GM03348 (cell line): ENCODE data around the gene NDUFA11.

Source experiments
- DNase-seq: peaks from one replicate; pipeline ENCODE4 v3.0.0; 2012; ENCODE audit warnings: low spot score

The NDUFA11 gene

DNA sequence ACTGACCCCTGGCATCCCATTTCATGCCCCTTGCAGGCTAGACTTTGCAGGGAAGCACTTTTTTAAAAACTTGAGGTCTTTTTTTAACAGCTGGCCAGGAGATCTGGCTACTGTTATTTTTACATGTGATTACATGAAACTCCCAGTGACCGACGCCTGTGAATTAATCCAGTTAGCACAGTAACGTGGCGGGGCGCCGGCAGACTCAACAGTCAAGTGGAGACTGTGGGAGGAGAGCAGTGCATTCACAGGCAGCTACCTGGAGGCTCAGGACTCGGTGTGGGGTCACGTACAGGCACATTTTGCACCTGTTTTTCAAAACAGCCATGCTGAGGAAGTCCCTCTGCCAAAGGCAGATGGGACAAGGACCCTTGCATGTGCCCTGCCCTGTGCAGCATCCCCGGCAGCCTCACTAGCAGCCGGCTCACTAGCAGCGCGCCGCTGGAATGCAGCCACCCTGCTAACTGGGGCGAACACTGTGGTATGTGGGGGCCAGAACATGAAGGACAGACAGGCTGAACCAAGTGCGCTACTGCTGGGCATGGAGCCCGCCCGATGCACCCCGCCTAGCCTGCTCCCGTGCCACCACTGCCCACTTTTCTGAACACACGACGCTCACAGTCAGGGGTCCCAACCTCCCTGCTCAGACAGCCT, 29.1 kb upstream of the NDUFA11 start:
- no peak for DNase-seq

DNA sequence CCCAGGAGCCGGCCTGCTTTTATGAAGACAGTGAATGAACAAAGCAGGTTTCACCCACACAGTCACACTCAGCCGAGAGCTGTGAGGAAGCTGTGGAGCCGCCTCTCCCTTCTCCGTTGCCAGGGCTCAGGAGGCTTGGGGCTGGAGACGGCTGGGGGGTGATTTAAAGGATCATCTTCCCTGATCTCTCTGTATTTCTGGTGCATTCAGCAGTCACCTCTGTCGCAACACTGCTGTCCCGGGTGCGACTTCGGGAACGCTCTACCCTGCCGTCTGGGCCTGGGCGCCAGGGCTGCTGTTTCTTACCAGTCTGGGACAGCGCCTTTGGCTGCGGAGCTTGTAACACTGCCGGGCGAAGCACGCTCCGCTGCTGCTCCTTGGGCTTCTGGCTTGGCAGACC, 28.6 kb upstream of the NDUFA11 start:
- no peak for DNase-seq

DNA sequence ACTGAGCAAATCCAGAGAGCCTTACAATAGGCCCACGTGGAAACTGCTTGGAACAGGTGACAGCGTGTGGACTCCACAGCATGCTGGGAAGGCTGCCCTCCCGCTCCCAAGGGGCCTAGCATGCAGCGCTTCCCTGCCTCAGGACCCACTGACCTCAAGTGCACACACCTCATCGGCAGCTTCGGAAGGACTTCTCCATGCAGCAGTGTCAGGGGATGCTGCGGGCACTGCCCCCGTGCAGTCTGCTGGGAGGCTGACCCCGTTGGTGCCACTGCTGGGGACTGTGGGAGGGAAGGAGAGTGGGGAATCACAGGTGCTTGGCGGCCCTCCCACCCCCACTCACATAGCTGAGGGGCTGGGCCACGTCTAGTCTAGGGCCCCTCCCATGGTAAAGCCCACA, 27.7 kb upstream of the NDUFA11 start:
- DNase-seq, result no peak

DNA sequence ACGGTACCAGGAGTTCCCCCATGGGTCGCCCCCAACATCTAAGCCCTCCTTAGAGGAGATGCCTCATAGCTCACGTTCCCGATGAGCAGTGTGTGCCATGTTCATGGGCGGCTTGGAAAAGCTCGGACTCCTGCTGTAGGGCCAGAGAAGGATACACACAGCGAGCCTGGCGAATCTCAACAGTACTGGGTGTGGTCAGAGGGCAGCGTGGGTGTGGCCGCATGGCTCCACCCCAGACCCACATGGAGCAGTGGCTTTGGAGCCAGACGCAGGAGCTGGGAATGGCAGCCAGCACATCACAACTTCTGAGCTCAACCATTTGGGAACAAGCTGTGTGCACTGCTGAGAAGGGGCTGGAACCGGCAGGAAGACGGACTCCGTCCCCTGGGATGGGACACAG, 26.0 kb upstream of the NDUFA11 start:
- DNase-seq, result no peak

DNA sequence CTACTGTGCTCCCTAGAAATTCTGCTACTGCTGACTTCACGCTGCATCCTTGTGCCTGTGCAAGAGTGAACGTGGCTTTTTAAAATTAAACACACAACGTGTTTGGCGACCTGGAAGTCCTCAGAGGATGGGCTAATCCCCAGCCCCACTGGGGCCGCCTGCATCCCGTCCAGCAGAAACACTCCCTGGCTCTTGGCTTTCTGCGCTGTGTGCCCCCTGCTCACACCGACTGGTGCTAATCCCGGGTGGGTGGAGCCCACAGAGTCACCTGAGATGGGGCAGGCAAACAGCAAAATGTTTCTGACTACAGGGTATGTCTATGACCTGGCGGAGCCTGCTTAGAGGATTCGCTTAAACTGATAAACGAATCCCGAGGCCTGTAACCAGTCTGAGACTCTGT, 25.6 kb upstream of the NDUFA11 start:
- DNase-seq, result no peak

DNA sequence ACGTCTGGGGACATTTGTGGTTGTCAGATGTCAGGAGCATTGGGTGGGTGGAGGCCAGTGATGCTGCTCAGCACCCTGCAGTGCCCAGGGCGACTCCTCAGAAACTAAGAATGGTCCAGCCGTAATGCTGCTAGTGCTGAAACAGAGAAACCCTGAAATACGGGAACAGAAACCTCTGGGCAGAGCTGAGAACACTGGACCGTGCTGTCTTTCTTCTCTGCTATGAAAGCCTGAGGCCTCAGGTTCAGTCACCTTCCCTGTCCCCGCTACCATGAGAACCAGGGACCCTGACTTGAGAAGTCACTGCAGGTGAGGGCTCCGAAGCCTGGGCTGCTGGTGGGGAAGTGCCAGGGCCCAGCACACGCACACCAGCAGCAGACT, 23.8 kb upstream of the NDUFA11 start:
- DNase-seq, result no peak

DNA sequence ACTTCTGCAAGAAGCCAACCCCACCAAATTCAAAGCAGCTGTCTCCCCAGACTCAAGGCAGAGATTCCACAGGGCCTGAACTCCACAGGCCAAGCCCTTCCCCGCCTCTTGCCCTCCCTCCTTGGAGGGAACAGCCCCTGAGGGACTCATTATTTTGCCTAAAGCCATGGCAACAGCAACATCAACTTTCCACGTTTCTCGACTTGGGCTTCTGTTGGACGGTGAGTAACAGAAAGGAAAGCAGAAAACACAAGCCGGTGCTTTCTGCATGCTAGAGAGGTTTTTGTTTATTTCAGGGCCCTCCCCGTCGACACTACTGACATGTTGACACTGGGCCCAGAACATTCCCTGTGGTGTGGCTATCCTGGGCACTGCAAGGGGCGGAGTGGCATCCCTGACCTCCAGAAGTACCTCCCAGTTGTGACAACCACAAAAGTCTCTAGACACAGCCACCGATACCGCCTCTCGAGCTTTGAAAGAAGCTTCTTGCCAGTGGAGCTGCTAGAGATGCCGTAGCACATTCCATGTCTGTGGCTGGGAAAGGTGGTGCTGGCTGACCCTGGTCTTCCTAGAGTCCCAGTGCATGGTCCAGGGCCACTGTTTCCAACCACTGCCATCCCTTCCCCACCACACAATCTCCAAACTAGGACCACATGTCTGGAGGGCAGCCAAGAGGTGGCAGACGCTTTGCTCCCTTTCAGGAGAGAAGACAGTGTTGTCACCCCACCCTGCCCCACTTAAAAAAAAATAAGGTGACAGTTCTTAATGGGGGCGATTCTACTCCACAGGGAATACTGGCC, 23.3 kb upstream of the NDUFA11 start:
- peak; percentile 88 for DNase-seq

DNA sequence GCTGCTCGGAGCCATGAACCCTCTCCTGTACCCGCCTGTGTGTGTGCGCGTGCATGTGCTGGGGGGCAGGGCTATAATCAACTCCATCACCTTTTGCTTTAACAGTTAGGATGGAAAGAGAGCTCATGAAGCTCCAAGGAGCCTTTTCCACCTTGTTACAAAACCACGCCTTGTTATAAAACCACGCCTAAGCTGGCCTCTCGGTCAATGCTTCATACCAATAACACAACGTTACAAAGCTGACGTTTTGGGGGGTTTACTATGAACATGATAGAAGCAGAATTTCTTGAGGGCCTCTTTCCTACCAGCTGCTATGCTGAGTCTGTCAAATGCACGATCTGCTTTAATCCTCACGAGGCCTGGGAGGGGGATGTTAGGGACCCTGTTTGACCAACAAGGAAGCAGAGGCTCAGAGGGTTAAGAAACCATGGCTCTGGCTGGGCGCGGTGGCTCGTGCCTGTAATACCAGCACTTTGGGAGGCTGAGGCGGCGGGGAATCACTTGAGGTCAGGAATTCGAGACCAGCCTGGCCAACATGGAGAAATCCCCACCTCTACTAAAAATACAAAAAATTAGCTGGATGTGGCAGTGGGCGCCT, 22.3 kb upstream of the NDUFA11 start:
- no peak for DNase-seq

DNA sequence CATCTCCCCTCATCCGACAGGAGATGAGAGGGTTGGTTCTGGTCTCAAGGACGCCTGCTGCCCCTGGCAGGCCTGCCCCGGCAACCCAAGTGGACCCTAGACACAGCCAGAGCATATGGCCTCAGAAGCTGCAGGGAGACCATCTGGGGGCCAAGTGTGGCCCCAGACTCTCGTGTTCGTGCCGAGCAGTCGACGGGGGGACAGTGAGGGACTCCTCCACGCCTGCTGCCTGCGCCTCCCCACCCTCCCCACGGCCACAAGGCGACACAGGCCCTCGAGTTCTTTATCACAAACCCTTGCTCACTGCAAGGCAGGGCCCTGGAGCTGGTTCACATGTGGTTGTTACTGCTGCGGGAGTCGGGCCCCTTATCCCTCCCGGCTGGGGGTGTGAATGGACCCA, 19.8 kb upstream of the NDUFA11 start:
- no peak for DNase-seq

DNA sequence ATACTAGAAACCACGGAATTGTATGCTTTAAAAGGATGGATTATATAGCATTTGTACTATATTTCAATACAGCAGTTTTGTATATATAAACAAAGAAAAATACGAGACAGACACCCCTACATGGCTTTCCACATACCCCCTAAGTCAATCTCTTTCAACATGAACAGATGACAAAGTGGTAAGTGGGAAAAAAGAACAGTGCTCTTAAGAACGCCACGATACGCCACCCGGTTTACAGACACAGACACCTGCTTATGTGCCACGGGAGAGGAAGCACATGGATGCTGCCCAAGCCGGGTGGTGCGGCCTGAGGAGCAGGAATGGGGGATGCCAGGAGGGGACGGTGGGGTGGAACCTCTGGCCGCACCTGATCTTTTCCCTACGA, 18.6 kb upstream of the NDUFA11 start:
- DNase-seq, result no peak

DNA sequence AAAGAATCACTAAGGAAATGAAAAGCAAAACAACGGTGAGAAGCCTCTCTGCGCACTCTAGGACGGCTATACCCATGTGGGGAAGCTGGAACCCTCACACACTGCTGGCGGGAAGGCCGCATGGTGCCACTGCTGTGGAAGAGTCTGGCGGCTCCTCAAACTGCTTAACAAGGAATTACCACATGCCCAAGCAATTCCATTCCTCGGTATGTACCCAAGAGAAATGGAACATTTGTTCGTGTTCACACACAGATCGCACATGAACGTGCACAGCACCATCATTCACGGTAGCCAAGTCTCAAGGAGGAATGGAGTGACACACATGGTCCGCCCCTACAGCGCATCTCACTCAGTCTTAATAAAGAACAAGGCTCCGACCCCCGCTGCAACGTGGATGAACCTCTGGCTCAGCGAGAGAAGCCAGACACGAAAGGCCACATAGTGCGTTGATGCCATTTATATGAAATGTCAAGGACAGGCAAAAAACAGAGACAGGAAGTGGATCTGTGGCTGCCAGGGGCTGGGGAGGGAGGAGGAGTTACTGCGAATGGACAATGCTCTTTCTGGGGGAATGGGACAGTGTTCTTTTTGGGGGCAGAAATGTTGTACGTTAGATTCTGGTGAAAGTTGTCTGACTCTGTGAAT, 18.0 kb upstream of the NDUFA11 start:
- DNase-seq, result no peak

DNA sequence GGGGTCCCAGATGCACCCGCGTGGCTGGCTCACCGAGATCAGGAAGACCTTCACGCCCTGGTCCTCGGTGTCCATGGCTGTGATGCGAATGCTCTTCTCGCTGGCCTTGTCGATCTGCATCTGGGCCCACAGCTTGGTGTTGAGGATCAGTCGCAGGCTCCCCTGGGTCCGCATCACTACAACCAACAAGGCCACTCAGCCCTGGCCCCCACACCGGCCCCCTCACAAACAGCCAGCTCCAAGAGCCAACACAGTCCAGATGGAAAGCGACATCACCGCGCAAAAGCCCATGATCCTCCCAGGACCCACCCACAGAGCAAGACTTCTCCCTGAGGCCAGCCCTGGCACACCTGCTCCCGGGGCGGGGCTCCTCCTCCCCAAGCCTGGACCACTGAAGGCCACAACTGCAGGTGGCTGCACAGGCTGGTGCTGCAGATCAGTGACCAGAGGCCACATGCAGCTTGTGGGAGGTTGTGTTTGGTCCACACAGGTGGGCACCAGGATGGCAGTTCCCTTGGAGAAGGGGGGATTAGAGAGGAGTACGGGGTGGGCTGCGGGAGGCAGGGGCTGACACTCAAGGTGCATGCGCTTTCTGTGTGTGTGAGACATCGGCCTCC, 15.0 kb upstream of the NDUFA11 start:
- DNase-seq, result no peak

DNA sequence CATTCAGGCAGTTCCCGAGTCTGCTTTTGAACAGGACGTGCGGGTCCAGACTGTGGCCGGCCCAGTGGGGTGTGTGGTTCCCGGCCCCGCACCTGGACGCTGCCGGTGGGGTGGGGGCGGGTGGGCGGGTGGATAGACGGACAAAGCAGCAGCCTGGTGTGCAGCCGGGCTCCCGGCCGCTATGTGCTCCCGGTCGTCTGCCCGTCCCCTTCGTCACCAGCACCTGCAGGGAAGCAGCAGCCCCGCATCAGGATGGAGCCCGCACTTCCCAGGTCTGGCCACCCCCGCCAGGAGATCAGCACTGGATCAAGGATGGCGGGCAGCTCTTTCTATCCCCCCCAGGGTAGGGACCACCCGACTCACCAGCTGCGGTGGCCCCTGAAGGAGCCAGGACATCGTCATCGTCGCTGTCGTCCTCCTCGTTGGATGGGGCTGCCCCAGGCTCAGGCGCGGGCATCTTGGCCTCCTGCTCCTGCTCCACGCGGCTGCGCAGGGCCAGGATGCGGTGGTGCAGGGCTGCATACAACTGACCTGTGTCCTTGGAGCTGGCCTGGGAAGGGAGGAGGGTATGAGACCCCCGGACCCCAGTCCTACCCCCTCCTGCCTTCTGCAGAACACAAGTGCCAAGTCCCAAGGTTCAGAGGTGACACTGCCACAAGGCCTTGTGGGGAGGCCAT, 14.0 kb upstream of the NDUFA11 start:
- no peak for DNase-seq

DNA sequence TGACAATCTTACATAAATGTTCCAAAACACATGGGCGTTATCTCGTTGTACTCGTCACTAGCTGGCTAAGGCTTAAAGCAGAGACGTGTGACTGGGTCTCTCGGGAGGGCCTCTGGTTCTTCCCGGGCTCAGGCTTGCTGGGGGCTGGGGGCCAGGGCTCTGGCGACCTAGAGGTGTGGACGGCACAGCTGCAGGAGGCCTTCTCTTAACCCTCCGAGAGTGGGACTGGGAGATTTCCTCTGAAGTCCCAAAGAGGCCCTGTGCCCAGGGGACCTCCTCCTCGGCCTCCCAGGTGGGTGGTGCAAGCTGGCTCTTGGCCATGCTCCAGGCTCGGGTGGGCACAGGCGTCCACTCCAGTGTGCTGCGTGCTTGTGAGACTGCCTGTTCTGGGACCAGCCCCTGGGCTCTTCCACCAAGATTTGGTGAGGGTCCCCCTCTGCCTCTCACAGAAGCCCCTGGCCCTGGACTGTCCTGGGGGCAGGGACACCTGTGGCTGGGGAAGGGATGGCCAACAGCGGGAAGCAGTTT, 12.7 kb upstream of the NDUFA11 start:
- DNase-seq, result no peak

DNA sequence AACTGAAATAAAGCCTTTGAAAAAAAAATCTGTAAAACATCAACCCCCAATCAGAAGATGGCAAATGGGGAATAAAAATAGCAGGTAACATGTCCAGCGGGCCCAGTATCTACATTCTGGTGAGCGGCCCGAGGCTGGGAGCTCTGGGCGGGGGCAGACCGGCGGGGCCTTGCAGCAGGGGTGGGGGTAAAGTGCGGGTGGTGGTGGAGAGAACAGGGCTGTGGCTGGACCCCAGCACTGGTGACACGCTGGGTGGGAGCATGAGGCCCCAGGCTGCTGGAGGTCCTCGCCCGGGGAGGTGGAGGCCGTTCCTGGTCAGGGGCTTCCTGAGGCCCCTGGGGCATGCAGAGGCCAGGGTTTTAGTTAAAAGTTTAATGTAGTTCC, 12.2 kb upstream of the NDUFA11 start:
- DNase-seq, result no peak

DNA sequence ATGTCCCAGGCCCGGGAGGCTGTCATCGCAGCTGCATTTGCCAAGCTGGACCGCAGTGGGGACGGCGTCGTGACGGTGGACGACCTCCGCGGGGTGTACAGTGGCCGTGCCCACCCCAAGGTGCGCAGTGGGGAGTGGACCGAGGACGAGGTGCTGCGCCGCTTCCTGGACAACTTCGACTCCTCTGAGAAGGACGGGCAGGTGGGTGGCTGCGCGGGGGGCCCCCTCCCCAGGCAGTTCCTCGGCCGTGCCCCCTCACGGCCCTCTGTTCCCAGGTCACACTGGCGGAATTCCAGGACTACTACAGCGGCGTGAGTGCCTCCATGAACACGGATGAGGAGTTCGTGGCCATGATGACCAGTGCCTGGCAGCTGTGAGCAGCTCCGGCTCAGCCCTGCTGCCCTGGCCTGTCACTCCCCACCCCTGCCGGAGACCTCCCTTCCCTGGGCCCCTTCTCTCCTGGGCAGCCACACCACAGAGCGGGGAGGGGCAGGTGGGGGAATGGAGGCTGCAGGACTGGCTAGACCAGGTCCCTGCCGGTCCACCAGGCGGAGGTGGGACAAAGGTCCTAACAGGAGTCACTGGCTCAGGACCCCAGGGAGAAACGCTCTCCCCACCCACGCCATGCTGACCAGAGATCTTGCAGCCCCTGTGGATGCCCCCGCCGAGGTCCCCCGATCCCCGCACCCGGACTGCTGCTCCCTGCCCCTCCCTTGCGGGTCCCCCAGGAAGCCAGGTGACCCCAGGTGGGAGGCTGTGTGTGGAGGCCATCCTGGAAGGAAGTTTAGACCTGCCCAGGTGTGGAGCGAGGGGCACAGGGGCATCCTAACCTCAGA, 11.6 kb upstream of the NDUFA11 start:
- DNase-seq, result no peak

DNA sequence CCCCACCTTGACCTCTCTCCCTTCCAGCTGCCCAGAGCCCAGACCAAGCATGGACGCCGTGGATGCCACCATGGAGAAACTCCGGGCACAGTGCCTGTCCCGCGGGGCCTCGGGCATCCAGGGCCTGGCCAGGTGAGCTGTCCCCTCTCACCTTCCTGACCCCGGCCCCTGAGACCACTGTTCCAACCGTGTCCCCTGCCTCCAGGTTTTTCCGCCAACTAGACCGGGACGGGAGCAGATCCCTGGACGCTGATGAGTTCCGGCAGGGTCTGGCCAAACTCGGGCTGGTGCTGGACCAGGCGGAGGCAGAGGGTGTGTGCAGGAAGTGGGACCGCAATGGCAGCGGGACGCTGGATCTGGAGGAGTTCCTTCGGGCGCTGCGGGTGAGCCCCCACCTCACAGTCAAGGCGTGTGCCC, 10.8 kb upstream of the NDUFA11 start:
- no peak for DNase-seq

DNA sequence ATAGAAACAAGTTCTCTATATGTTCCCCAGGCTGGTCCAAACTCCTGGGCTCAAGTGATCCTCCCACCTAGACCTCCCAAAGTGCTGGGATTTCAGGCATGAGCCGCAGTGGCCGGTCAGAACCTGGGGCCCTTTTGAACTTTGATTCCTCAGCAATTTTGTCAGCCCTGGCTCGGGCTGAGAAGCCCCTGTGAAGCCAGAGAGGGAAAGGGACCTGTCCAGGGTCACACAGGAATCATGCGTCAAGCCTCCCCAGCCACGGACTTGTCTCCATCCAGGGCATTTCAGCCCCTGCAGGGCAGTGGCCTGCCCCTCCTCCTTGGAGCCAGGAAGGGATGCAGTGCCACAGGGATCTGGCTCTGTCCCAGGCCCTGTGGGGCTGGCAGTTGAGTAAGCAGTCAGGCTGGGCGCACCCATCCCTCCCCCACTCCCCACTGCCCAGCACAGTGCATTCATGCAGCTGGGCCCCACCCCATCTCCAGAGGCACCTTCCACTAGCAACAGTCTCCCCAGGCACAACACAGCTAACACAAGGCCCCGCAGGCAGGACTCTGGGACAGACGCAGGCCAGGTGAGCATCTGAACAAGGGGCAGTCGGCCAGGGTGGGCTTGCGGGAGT, 10.3 kb upstream of the NDUFA11 start, which contains the start of gene CAPS:
Gene CAPS (plus strand): TSS at position 516 of the 619 bp plus-strand sequence. CDS start 153 bp downstream, outside the sequence.
- DNase-seq, result peak; percentile 67

DNA sequence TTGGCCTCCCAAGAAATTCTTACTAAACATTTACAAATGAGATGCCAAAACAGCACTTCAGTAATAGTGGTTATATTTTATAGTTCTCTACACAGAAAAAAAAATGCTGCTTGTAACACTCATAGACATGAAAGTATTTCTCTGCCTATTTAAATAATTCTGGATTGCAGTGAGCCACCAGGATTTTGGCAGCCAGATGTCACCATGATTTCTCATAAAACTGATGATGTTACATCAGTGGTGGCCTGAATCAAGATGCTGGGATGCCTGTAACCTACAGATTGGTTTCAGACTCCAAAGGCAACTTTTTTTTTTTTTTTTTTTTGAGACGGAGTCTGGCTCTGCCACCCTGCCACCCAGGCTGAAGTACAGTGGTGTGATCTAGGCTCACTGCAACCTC, 7.8 kb upstream of the NDUFA11 start:
- DNase-seq, result no peak

DNA sequence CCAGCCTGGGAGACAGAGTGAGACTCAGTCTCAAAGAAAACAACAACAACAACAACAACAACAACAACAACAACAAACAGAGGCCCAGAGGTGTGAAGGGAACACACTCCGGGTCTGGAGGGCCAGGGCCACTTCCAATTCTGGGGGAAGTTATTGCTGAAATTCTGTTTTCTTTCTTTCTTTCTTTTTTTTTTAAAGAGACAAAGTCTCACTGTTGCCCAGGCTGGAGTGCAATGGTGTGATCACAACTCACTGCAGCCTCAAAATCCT, 7.0 kb upstream of the NDUFA11 start:
- no peak for DNase-seq
